HepG2 (cell line): ENCODE data around the gene TMUB1. TPM values are rescaled to one million over a fixed set of nuclear protein-coding genes. Genes with fewer than 3 reads are reported as not detected.

Experiments used
- ARID2 ChIP-seq: sonication (generic); formaldehyde crosslinking; IDR thresholded peaks from 2 replicates; pipeline ENCODE4 v1.8.1; 2022; ENCODE audit warnings: mild to moderate bottlenecking, missing genetic modification reagents, borderline replicate concordance
- CEBPZ ChIP-seq: IDR thresholded peaks from 2 replicates; pipeline ENCODE4 v1.6.1; 2012; ENCODE audit warnings: low read length, improper control_type of control experiment
- ELF4 ChIP-seq: sonication (generic); formaldehyde crosslinking; IDR thresholded peaks from 2 replicates; pipeline ENCODE4 v1.5.0; 2020; ENCODE audit warnings: missing genetic modification reagents, mild to moderate bottlenecking, moderate library complexity, borderline replicate concordance
- FIP1L1 ChIP-seq: fragments of 200-400 bp; formaldehyde crosslinking; IDR thresholded peaks from 2 replicates; pipeline ENCODE4 v1.6.1; 2018; ENCODE audit warnings: low read depth, mild to moderate bottlenecking, low read length, moderate library complexity, borderline replicate concordance; ENCODE audit not compliant: insufficient read depth
- HHEX ChIP-seq: IDR thresholded peaks from 2 replicates; pipeline ENCODE4 v1.6.1; 2016; ENCODE audit warnings: control low read depth
- HMGXB4 ChIP-seq, 2 experiments: sonication (generic) in 1 of 2; formaldehyde crosslinking in 1 of 2; IDR thresholded peaks; 2 replicates each; pipeline versions ENCODE4 v1.4.0 to v1.6.1; 2018 to 2020; ENCODE audit warnings: missing genetic modification reagents in 2 of 2, borderline replicate concordance in 1 of 2, low read depth in 1 of 2, mild to moderate bottlenecking in 1 of 2, missing biosample characterization in 1 of 2
- KDM4B ChIP-seq: sonication (generic); formaldehyde crosslinking; IDR thresholded peaks from 2 replicates; pipeline ENCODE4 v1.4.0; 2020; ENCODE audit warnings: missing genetic modification reagents
- MXD3 ChIP-seq: IDR thresholded peaks from 2 replicates; pipeline ENCODE4 v1.6.1; 2016; ENCODE audit warnings: mild to moderate bottlenecking, missing biosample characterization, missing genetic modification reagents
- NCOA2 ChIP-seq: sonication (generic); formaldehyde crosslinking; IDR thresholded peaks from 2 replicates; pipeline ENCODE4 v1.8.0; 2022; ENCODE audit warnings: inconsistent platforms
- PAF1 ChIP-seq: IDR thresholded peaks from 2 replicates; pipeline ENCODE4 v1.6.1; 2016; ENCODE audit warnings: missing genetic modification reagents, missing compliant biosample characterization
- RXRA ChIP-seq: sonication (generic); formaldehyde crosslinking; IDR thresholded peaks from 2 replicates; pipeline ENCODE4 v1.5.1; 2020; ENCODE audit warnings: missing genetic modification reagents
- ZFP41 ChIP-seq: sonication (generic); formaldehyde crosslinking; IDR thresholded peaks from 2 replicates; pipeline ENCODE4 v1.4.0; 2020; ENCODE audit warnings: mild to moderate bottlenecking, missing genetic modification reagents, borderline replicate concordance
- ZFP91 ChIP-seq: sonication (generic); formaldehyde crosslinking; IDR thresholded peaks from 2 replicates; pipeline ENCODE4 v1.9.0; 2022; ENCODE audit warnings: missing genetic modification reagents, mild to moderate bottlenecking, borderline replicate concordance
- ZNF251 ChIP-seq: sonication (generic); formaldehyde crosslinking; IDR thresholded peaks from 2 replicates; pipeline ENCODE4 v1.9.0; 2021; ENCODE audit warnings: mild to moderate bottlenecking, missing genetic modification reagents
- ZNF274 ChIP-seq: sonication (generic); formaldehyde crosslinking; IDR thresholded peaks from 2 replicates; pipeline ENCODE4 v1.5.1; 2020; ENCODE audit warnings: mild to moderate bottlenecking, missing genetic modification reagents
- ZNF562 ChIP-seq: sonication (generic); formaldehyde crosslinking; IDR thresholded peaks from 2 replicates; pipeline ENCODE4 v1.8.0; 2022; ENCODE audit warnings: missing genetic modification reagents, borderline replicate concordance
- ZNF777 ChIP-seq: sonication (generic); formaldehyde crosslinking; IDR thresholded peaks from 2 replicates; pipeline ENCODE4 v1.4.0; 2020; ENCODE audit warnings: missing genetic modification reagents
- ZNF781 ChIP-seq: sonication (generic); formaldehyde crosslinking; IDR thresholded peaks from 2 replicates; pipeline ENCODE4 v1.5.1; 2020; ENCODE audit warnings: borderline replicate concordance, mild to moderate bottlenecking, missing genetic modification reagents; ENCODE audit errors: not compliant biosample characterization
- ZNF800 ChIP-seq: sonication (generic); formaldehyde crosslinking; IDR thresholded peaks from 2 replicates; pipeline ENCODE4 v1.4.0; 2020; ENCODE audit warnings: missing genetic modification reagents
- polyA plus RNA-seq, 8 experiments: library from polyadenylated mRNA; depleted of rRNA in 3 of 8; stranded (reverse) in 7 of 8; unstranded in 1 of 8; fragments of >200 nt; fragmentation: Illumina TruSeq in 4 of 8; extraction: Trizol in 4 of 8; gene quantifications; 2 replicates each; pipeline versions ENCODE4 v1.2.1 to v1.2.3, GENCODE V29; 2011 to 2016; ENCODE audit warnings: low read depth in 4 of 8, missing spikeins in 1 of 8, mixed read lengths in 1 of 8; ENCODE audit not compliant: insufficient read depth in 1 of 8
- total RNA-seq, 5 experiments: library from RNA; depleted of rRNA; stranded (reverse); fragments of >200 nt; fragmentation: Illumina TruSeq; extraction: Trizol; gene quantifications; 2 replicates each; pipeline ENCODE4 v1.2.3, GENCODE V29; 2016; ENCODE audit warnings: low read depth in 1 of 5

The TMUB1 gene
- total and polyA plus RNA-seq, 2 of the 13 experiments (the other 11 are each of a cell fraction or from before 2014, with no cell fraction given), result 44.8 to 51.6 TPM

GRCh38 chr7:151057989-151058780, 25.1 kb downstream of the TMUB1 start (continued):
- no peak for TF ChIP-seq ZNF800 (CRISPR knock-in tag)
- 0 out of 2 replicates have a peak, but pooled peaks have one; percentile 30 for TF ChIP-seq FIP1L1
- 0 out of 2 replicates have a peak, but pooled peaks have one; percentile 36 for TF ChIP-seq ARID2 (CRISPR knock-in tag)
- TF ChIP-seq ZFP91 (CRISPR knock-in tag), result peak; percentile 41; the same call in 1 of the 2 replicates
- TF ChIP-seq CEBPZ, result no peak
- 0 out of 2 replicates have a peak, but pooled peaks have one; percentile 21 for TF ChIP-seq ZFP41 (CRISPR knock-in tag)
- peak in 1 of 2 experiments; percentile 65; a peak in 1 of 4 replicates for TF ChIP-seq HMGXB4 (CRISPR knock-in tag; IDR thresholded peaks at IDR 0.05; ENCODE audit: borderline replicate concordance in 1 of 2, low read depth in 1 of 2)
- TF ChIP-seq KDM4B, result no peak
- TF ChIP-seq ZNF562 (CRISPR knock-in tag), result no peak
- TF ChIP-seq HHEX, result no peak
- TF ChIP-seq ZNF251 (CRISPR knock-in tag), result no peak
- TF ChIP-seq MXD3 (CRISPR knock-in tag), result no peak; the same call in 1 of the 2 replicates
- TF ChIP-seq ELF4 (CRISPR knock-in tag), result peak; percentile 41; the same call in 1 of the 2 replicates
- peak; percentile 75; the same call in 1 of the 2 replicates for TF ChIP-seq RXRA (CRISPR knock-in tag)
- TF ChIP-seq PAF1 (CRISPR knock-in tag), result no peak
- peak; percentile 77 for TF ChIP-seq ZNF777 (CRISPR knock-in tag)
- TF ChIP-seq ZNF274, result no peak
- no peak for TF ChIP-seq ZNF781
- peak; percentile 52; the same call in 1 of the 2 replicates for TF ChIP-seq NCOA2
